ENCODE data around the gene P3H2.

DNA sequence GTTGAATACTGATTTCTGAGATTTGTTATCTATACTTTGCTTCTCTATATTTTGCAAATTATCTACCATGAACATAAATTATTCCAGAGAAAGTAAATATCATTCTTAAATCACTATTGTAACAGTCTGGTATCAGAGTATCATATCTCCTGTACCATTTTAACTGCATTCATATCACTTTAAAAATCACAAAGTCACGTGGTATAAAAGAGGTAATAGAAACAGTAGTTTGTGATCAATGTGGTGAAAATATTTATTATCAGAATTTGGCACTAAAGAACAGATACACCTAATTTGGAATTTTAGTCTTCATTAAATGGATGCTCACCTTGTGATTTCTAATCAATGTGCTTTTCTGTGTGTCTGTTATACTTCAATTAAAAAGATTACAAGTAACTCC is 47.8 kb downstream of the P3H2 start:
- TF ChIP-seq, protein P1, sequence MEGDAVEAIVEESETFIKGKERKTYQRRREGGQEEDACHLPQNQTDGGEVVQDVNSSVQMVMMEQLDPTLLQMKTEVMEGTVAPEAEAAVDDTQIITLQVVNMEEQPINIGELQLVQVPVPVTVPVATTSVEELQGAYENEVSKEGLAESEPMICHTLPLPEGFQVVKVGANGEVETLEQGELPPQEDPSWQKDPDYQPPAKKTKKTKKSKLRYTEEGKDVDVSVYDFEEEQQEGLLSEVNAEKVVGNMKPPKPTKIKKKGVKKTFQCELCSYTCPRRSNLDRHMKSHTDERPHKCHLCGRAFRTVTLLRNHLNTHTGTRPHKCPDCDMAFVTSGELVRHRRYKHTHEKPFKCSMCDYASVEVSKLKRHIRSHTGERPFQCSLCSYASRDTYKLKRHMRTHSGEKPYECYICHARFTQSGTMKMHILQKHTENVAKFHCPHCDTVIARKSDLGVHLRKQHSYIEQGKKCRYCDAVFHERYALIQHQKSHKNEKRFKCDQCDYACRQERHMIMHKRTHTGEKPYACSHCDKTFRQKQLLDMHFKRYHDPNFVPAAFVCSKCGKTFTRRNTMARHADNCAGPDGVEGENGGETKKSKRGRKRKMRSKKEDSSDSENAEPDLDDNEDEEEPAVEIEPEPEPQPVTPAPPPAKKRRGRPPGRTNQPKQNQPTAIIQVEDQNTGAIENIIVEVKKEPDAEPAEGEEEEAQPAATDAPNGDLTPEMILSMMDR (IDR thresholded peaks at IDR 0.05; ENCODE audit: borderline replicate concordance, extremely low read depth, low read length, poor library complexity, severe bottlenecking): no peak
- no peak for TF ChIP-seq EZH2 (IDR thresholded peaks at IDR 0.05; ENCODE audit: borderline replicate concordance, low read depth, low read length, severe bottlenecking)
